AG10803 (cell line): Measurements from ENCODE around the gene SERPINA12.

Source experiments
- DNase-seq: peaks from one replicate; pipeline ENCODE4 v3.0.0; 2010; ENCODE audit warnings: low read depth
- H3K4me3 ChIP-seq: 2 replicates; pipeline ENCODE4 v1.5.1; 2011; ENCODE audit warnings: mild to moderate bottlenecking, low read length, control low read depth
- CTCF ChIP-seq: conservative IDR thresholded peaks from 2 replicates; pipeline ENCODE4 v1.5.1; 2011; ENCODE audit warnings: mild to moderate bottlenecking, low read length, control low read depth, inconsistent platforms

The SERPINA12 gene

GRCh38 chr14:94548131-94548998 is 39.1 kb upstream of the SERPINA12 start:
- no peak for TF ChIP-seq CTCF
- no peak for DNase-seq
- H3K4me3 ChIP-seq: no peak overlapping the region

- no peak for DNase-seq
- TF ChIP-seq CTCF: no peak
Observed at GRCh38 chr14:94547726-94548125, 38.5 kb upstream of the SERPINA12 start.

DNA sequence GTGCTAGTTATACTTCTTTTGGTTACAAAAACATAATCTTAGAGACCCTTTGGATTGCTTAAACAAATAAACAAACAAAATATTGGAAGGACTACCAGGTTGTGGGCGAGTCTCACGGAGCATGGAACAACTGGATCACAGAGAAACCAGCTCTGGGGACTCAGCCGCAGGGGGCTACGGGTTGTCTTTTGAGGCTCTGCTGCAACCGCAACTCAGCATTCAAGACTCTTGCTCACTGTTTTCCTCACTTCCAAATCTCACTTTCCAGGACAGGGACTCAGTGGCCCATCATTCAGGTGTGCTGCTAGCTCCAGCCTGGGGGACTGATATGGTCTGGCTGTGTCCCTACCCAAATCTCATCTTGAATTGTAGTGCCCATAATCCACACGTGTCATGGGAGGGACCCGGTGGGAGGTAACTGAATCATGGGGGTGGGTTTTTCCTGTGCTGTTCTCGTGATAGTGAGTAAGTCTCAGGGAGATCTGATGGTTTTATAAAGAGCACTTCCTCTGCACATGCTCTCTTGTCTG is 37.9 kb upstream of the SERPINA12 start:
- no peak for DNase-seq
- H3K4me3 ChIP-seq: no peak overlapping the region
- TF ChIP-seq CTCF: no peak

More at GRCh38 chr14:94547726-94548125, 38.5 kb upstream of the SERPINA12 start:
- H3K4me3 ChIP-seq: no peak overlapping the region

- H3K4me3 ChIP-seq: no peak overlapping the region
- no peak for DNase-seq
- no peak for TF ChIP-seq CTCF
Observed at GRCh38 chr14:94545131-94545841, 36.0 kb upstream of the SERPINA12 start.

DNA sequence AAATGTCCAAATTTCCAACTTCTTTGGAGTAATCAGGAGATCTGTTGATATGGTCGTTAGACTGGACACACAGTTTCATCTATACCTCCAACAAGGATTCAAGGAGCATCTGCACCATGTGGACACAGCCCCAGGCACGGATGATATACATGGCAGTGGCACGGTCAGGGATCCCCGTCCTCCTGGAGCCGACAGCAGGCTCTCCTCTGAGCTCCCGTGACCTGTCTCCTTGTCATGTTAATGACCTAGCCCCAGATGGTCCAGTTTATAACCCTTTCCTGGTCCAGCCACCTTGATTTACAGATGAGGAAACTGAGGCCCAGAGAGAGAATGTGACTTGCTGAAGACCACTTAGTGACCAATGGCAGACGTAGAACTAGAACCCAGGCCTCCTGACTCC is 35.5 kb upstream of the SERPINA12 start:
- H3K4me3 ChIP-seq: no peak overlapping the region
- DNase-seq: no peak
- no peak for TF ChIP-seq CTCF

GRCh38 chr14:94543449-94544124 is 34.3 kb upstream of the SERPINA12 start:
- H3K4me3 ChIP-seq: no peak overlapping the region
- no peak for TF ChIP-seq CTCF
- no peak for DNase-seq
